ENCODE data around the gene WDSUB1.

The WDSUB1 gene

DNA sequence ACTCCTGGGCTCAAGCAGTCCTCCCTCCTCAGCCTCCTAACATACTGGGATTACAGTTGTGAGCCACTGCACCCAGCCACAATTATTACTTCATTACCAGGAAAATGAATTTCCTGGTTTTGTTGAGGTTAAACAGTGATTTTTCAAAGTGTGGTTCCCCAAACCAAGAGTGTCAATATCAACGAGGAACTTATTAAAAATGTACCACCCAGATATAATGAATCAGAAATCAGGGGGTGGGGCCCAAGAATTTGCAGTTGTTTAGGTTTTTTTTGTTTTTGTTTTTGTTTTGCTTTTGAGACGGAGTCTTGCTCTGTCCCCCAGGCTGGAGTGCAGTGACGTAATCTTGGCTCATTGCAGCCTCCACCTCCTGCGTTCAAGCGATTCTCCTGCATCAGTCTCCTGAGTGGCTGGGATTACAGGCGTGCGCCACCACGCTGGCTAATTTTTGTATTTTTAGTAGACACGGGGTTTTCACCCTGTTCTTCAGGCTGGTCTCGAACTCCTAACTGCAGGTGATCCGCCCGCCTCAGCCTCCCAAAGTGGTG, 94.1 kb downstream of the WDSUB1 start:
- no peak for DNase-seq

DNA sequence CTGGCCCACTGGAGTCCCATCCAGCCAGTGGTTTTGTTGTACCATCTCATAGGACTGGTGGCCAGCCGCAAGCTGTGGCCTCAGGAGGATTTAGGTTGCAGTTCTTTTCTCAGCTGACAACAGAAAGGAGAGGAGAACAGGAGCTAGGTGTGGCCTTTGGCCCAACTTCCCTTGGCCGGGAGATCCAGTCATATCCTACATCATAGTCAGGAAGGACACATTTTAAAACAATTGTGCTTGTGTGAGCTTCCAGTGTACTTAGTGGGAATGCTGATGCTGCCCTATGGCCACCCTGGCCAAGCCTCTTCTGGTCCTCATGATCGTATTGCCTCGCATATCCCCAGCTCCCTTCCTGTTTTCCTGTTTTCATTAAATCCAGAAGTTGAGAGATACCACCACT, 98.1 kb downstream of the WDSUB1 start:
- DNase-seq = no peak

DNA sequence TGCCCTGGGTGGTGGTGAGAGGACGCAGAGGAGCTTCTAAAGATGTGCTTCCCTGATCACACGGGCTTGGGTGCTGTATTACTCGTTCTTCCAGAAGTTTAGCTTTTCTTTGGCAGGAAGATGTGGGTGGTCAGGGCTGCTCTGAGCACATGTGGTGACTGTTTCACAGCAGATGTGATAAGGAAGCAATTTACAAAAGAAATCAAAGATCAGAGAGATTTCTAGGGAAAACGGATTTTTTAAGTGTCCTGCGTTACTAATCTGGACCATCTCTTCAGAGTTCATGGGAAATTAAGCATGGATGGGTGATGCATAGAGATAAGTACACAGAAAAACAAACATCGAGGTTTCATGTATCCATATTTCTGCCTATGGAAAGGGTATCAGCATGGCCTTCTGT, 99.4 kb downstream of the WDSUB1 start:
- no peak for DNase-seq

DNA sequence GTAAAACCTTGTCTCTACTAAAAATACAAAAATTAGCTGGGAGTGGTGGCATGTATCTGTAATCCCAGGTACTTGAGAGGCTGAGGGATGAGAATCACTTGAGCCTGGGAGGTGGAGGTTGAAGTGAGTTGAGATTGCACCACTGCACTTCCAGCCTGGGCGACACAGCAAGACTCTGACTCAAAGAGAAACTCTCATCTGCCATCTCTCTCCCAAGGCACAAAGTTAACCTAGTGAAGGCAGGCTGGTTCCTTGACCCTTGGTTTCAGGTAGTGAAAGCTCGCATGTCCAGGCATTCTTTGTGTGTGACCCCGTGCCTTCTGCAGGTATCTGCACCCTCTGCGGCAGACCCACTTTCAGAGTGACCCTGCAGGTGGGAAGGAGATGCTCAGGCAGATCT, 100.0 kb downstream of the WDSUB1 start:
- DNase-seq = no peak
